PFSK-1 (cell line): ENCODE measurements around the gene XYLT1.
A peak's percentile ranks its signal among the peaks of the same experiment; 100 is the strongest.

Experiments used
- FOXP2 ChIP-seq: optimal IDR thresholded peaks from 2 replicates; pipeline ENCODE3; 2011; ENCODE audit warnings: borderline replicate concordance, control low read depth, inconsistent platforms; ENCODE audit not compliant: insufficient read depth; ENCODE audit errors: extremely low read length, extremely low read depth
- POLR2AphosphoS5 ChIP-seq: IDR thresholded peaks from 2 replicates; pipeline ENCODE4 v1.6.1; 2012; ENCODE audit warnings: low read depth, mild to moderate bottlenecking, control low read depth, low read length, moderate library complexity
- REST ChIP-seq, 2 experiments: IDR thresholded peaks; 2 replicates each; pipeline versions ENCODE4 v1.6.1 to v1.8.0; 2011 to 2012; ENCODE audit warnings: low read depth in 2 of 2, low read length in 2 of 2, control low read depth in 1 of 2, inconsistent platforms in 1 of 2, mild to moderate bottlenecking in 1 of 2, moderate library complexity in 1 of 2; ENCODE audit not compliant: insufficient read depth in 1 of 2
- SIN3A ChIP-seq: IDR thresholded peaks from 2 replicates; pipeline ENCODE4 v1.6.1; 2012; ENCODE audit warnings: mild to moderate bottlenecking, low read length, moderate library complexity, borderline replicate concordance; ENCODE audit not compliant: insufficient read depth
- TAF1 ChIP-seq: IDR thresholded peaks from 2 replicates; pipeline ENCODE4 v1.6.1; 2012; ENCODE audit warnings: low read length, control low read depth, borderline replicate concordance; ENCODE audit not compliant: insufficient read depth

Gene XYLT1

GRCh38 chr16:17318238-17318637 lies 152.5 kb downstream of the XYLT1 start:
- TF ChIP-seq SIN3A, result peak; percentile 91; the same call in 1 of the 2 replicates
- TF ChIP-seq POLR2AphosphoS5, result no peak

- TF ChIP-seq TAF1 (no peak), REST (IDR thresholded peaks at IDR 0.05; ENCODE audit: insufficient read depth in 1 of 2, low read depth in 2 of 2, low read length in 2 of 2) (no peak), FOXP2 (no peak), SIN3A (no peak), POLR2AphosphoS5 (no peak)
These were observed 154.8 kb downstream of the XYLT1 start for GRCh38 chr16:17316005-17316404.

- TF ChIP-seq SIN3A, result no peak
- TF ChIP-seq TAF1, result no peak
- no peak for TF ChIP-seq REST (IDR thresholded peaks at IDR 0.05; ENCODE audit: insufficient read depth in 1 of 2, low read depth in 2 of 2, low read length in 2 of 2)
- TF ChIP-seq FOXP2, result no peak
- TF ChIP-seq POLR2AphosphoS5, result no peak
These were observed 156.8 kb downstream of the XYLT1 start for GRCh38 chr16:17313793-17314547.

- TF ChIP-seq REST (IDR thresholded peaks at IDR 0.05; ENCODE audit: insufficient read depth in 1 of 2, low read depth in 2 of 2, low read length in 2 of 2), result 0 out of 4 replicates have a peak, but pooled peaks of 1 of the 2 experiments have one; percentile 2
- TF ChIP-seq TAF1, result no peak
These were observed 157.6 kb downstream of the XYLT1 start for GRCh38 chr16:17313085-17313611.

DNA sequence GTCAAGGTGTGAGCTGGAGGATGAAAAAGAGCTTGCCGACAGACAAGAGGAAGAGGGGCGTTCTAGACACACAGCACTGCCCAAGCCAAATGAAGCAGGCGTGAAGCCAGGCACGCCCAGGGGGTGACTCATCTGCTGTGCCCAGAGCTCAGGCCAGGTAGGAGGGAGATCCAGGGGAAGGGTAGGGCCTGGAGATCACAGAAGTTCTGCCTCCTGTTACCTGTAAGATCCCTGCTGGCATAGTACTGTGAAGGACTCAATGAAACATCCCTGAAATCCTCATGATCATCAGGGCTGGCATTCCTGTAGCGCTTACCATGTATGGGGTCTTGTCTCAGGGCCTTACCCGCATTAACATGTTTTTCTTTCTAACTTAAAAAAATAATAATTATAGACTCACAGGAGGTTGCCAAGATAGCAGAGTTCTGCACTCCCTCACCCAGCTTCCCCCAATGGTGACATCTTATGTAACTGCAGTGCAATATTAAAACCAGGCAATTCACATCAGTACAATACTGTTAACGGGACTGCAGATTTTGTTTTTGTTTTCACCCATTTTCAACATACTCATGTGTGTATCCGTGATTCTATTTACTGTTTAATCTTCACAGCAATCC lies 158.6 kb downstream of the XYLT1 start:
- TF ChIP-seq REST (IDR thresholded peaks at IDR 0.05; ENCODE audit: insufficient read depth in 1 of 2, low read depth in 2 of 2, low read length in 2 of 2) (no peak), FOXP2 (no peak), TAF1 (no peak), POLR2AphosphoS5 (no peak), SIN3A (no peak)
